Fibroblast of lung (primary cell): ENCODE data around the gene PCBP4. TPM values are rescaled to one million over a fixed set of nuclear protein-coding genes. Genes with fewer than 3 reads are reported as not detected.

Source experiments
- DNase-seq, 2 donors: peaks; one replicate each; pipeline versions ENCODE4 v3.0.0 to v3.0.0-alpha.2; 2010; ENCODE audit warnings: low read depth in 2 of 2
- H2AFZ ChIP-seq: 2 replicates; pipeline ENCODE4 v1.5.1; 2012; ENCODE audit warnings: low read length, control low read depth, inconsistent platforms
- H3K27ac ChIP-seq: 2 replicates; pipeline ENCODE4 v1.5.1; 2011; ENCODE audit warnings: low read length, control low read depth; ENCODE audit not compliant: insufficient read depth
- H3K27me3 ChIP-seq: 2 replicates; pipeline ENCODE4 v1.5.1; 2011; ENCODE audit warnings: mild to moderate bottlenecking, low read length; ENCODE audit not compliant: control insufficient read depth, insufficient read depth
- H3K36me3 ChIP-seq: 2 replicates; pipeline ENCODE4 v1.5.1; 2011; ENCODE audit warnings: low read length; ENCODE audit not compliant: control insufficient read depth, insufficient read depth
- H3K4me1 ChIP-seq: 2 replicates; pipeline ENCODE4 v1.5.1; 2011; ENCODE audit warnings: low read length; ENCODE audit not compliant: control insufficient read depth, insufficient read depth; ENCODE audit errors: extremely low read depth
- H3K4me2 ChIP-seq: 2 replicates; pipeline ENCODE4 v1.5.1; 2011; ENCODE audit warnings: low read length, control low read depth; ENCODE audit not compliant: insufficient read depth; ENCODE audit errors: extremely low read depth
- H3K4me3 ChIP-seq, 4 experiments: fragments of 200-600 bp in 1 of 4; sonication (generic) in 1 of 4; replicated peaks in 1 of 4; 2 replicates each; pipeline ENCODE4 v1.5.1; 2011 to 2016; ENCODE audit warnings: low read length in 4 of 4, low read depth in 3 of 4, mild to moderate bottlenecking in 3 of 4, control low read depth in 2 of 4, inconsistent platforms in 1 of 4, mixed read lengths in 1 of 4; ENCODE audit not compliant: insufficient read depth in 1 of 4; ENCODE audit errors: control extremely low read depth in 1 of 4
- H3K79me2 ChIP-seq: 2 replicates; pipeline ENCODE4 v1.5.1; 2012; ENCODE audit warnings: mild to moderate bottlenecking, low read length, inconsistent platforms; ENCODE audit not compliant: control insufficient read depth, insufficient read depth
- H3K9ac ChIP-seq: 2 replicates; pipeline ENCODE4 v1.5.1; 2011; ENCODE audit warnings: mild to moderate bottlenecking, low read length, control low read depth; ENCODE audit not compliant: insufficient read depth
- H3K9me3 ChIP-seq: 2 replicates; pipeline ENCODE4 v1.5.1; 2012; ENCODE audit warnings: low read depth, low read length; ENCODE audit not compliant: control insufficient read depth, insufficient read depth
- H4K20me1 ChIP-seq: 2 replicates; pipeline ENCODE4 v1.5.1; 2011; ENCODE audit warnings: low read length; ENCODE audit not compliant: control insufficient read depth, insufficient read depth; ENCODE audit errors: extremely low read depth
- CTCF ChIP-seq, 2 donors: IDR thresholded peaks in 1 of 2; conservative IDR thresholded peaks in 1 of 2; 1 replicate in 1 of 2; 2 replicates in 1 of 2; pipeline ENCODE4 v1.5.1; 2011 to 2012; ENCODE audit warnings: low read length in 2 of 2, control low read depth in 1 of 2, inconsistent platforms in 1 of 2, low read depth in 1 of 2, mild to moderate bottlenecking in 1 of 2
- EZH2 ChIP-seq: IDR thresholded peaks from 2 replicates; pipeline ENCODE4 v1.5.1; 2012; ENCODE audit warnings: low read length, control low read depth, mild to moderate bottlenecking; ENCODE audit errors: missing control alignments
- polyA plus RNA-seq, 2 donors: library from polyadenylated mRNA; depleted of rRNA in 1 of 2; stranded (reverse) in 1 of 2; unstranded in 1 of 2; fragments of >200 nt; gene quantifications; 2 replicates each; pipeline ENCODE4 v1.2.1, GENCODE V29; 2011 to 2012; ENCODE audit warnings: missing spikeins in 1 of 2
- total RNA-seq: library from RNA; depleted of rRNA; stranded (reverse); fragments of >200 nt; gene quantifications from 2 replicates; pipeline ENCODE4 v1.2.1, GENCODE V29; 2014

PCBP4 gene
- total and polyA plus RNA-seq, 2 donors (not counting 1 experiment from before 2014, with no cell fraction given), result 40.2 to 46.2 TPM

- no peak overlapping the region for H3K4me2 ChIP-seq
- no peaks in the 10 kb centered on the region for H3K9me3 ChIP-seq
- no peaks in the 10 kb centered on the region for H4K20me1 ChIP-seq
- TF ChIP-seq EZH2, result no peak
- TF ChIP-seq CTCF (conservative IDR thresholded peaks at IDR 0.05 in 1 of 2, IDR thresholded peaks at IDR 0.05 in 1 of 2; ENCODE audit: low read depth in 1 of 2, low read length in 2 of 2), result no peak
- H3K27me3 ChIP-seq, result no peaks in the 10 kb centered on the region
- H3K4me3 ChIP-seq, result no peak overlapping the region
- DNase-seq, result no peak
- no peak overlapping the region for H2AFZ ChIP-seq
- H3K36me3 ChIP-seq, result peaks cover 6% of the 10 kb centered on the region
- peaks cover 8% of the 10 kb centered on the region for H3K4me1 ChIP-seq
- no peak overlapping the region for H3K9ac ChIP-seq
- H3K27ac ChIP-seq, result no peak overlapping the region
- H3K79me2 ChIP-seq, result peaks cover 14% of the 10 kb centered on the region
Observed at GRCh38 chr3:51964521-51964920, 2.7 kb downstream of the PCBP4 start.

GRCh38 chr3:51963951-51964451 is 3.3 kb downstream of the PCBP4 start:
- Histone ChIP-seq H3K9ac (no peak overlapping the region), H3K4me2 (no peak overlapping the region), H3K79me2 (peaks cover 14% of the 10 kb centered on the region), H3K4me3 (no peak overlapping the region), H3K9me3 (no peaks in the 10 kb centered on the region), H2AFZ (no peak overlapping the region), H3K27me3 (no peaks in the 10 kb centered on the region), H3K4me1 (peaks cover 8% of the 10 kb centered on the region), H3K36me3 (peaks cover 10% of the 10 kb centered on the region), H4K20me1 (no peaks in the 10 kb centered on the region), H3K27ac (no peak overlapping the region)
- TF ChIP-seq CTCF (conservative IDR thresholded peaks at IDR 0.05 in 1 of 2, IDR thresholded peaks at IDR 0.05 in 1 of 2; ENCODE audit: low read depth in 1 of 2, low read length in 2 of 2) (no peak), EZH2 (no peak)
- no peak for DNase-seq

GRCh38 chr3:51962854-51963530 is 4.3 kb downstream of the PCBP4 start:
- Histone ChIP-seq H3K9me3 (no peaks in the 10 kb centered on the region), H3K9ac (no peak overlapping the region), H4K20me1 (no peaks in the 10 kb centered on the region), H3K4me1 (peaks cover 5% of the 10 kb centered on the region), H3K27me3 (no peaks in the 10 kb centered on the region), H3K27ac (no peak overlapping the region), H2AFZ (no peak overlapping the region), H3K79me2 (peaks cover 14% of the 10 kb centered on the region), H3K4me3 (no peak overlapping the region), H3K36me3 (peaks cover 12% of the 10 kb centered on the region), H3K4me2 (no peak overlapping the region)
- no peak for DNase-seq
- TF ChIP-seq CTCF (conservative IDR thresholded peaks at IDR 0.05 in 1 of 2, IDR thresholded peaks at IDR 0.05 in 1 of 2; ENCODE audit: low read depth in 1 of 2, low read length in 2 of 2) (no peak), EZH2 (no peak)
